Measurements from ENCODE around the gene RORB. TPM values are rescaled to one million over a fixed set of nuclear protein-coding genes. Genes with fewer than 3 reads are reported as not detected.

RORB gene
- total RNA-seq, 2 donors from 2014 or later, result 0.78 to 1.3 TPM

DNA sequence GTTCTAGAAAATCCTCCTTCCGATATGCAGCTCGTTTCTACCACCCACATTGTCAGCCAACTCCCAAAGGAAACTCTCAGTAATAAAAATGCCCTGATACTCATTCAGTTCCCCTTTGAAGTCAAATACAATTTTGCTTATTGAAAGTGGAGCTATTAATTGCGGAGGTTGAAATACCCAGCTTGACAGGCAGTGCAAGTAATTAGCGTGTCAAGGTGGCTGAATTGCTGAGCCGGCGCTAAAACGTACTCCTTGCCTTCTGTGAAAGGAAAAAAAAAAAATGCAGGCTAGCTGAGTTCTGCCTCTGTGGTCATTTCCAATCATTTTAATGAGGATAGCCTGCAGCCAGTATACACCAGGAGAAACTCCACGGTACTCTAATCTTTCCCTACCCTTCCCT lies 165.5 kb downstream of the RORB start:
- ATAC-seq, result no peak
- H3K4me3 ChIP-seq, result no peak overlapping the region
- H3K9me3 ChIP-seq, result no peaks in the 10 kb centered on the region
- no peaks in the 10 kb centered on the region for H3K36me3 ChIP-seq (replicated peaks in 1 of 2; ENCODE audit: insufficient read depth in 1 of 2, low read depth in 2 of 2)
- 61 to 70% methylated on average over 8 of the region's 8 CpGs for WGBS, 2 donors
- no peak for DNase-seq
- no peaks in the 10 kb centered on the region for H3K4me1 ChIP-seq
- intact Hi-C loops (cut with DNase I), result no loop called here
- no peak for TF ChIP-seq POLR2A (IDR thresholded peaks at IDR 0.05)
- TF ChIP-seq, protein P1, sequence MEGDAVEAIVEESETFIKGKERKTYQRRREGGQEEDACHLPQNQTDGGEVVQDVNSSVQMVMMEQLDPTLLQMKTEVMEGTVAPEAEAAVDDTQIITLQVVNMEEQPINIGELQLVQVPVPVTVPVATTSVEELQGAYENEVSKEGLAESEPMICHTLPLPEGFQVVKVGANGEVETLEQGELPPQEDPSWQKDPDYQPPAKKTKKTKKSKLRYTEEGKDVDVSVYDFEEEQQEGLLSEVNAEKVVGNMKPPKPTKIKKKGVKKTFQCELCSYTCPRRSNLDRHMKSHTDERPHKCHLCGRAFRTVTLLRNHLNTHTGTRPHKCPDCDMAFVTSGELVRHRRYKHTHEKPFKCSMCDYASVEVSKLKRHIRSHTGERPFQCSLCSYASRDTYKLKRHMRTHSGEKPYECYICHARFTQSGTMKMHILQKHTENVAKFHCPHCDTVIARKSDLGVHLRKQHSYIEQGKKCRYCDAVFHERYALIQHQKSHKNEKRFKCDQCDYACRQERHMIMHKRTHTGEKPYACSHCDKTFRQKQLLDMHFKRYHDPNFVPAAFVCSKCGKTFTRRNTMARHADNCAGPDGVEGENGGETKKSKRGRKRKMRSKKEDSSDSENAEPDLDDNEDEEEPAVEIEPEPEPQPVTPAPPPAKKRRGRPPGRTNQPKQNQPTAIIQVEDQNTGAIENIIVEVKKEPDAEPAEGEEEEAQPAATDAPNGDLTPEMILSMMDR (IDR thresholded peaks at IDR 0.05), result no peak
- H3K27me3 ChIP-seq, result no peaks in the 10 kb centered on the region
- no peak overlapping the region for H3K27ac ChIP-seq

DNA sequence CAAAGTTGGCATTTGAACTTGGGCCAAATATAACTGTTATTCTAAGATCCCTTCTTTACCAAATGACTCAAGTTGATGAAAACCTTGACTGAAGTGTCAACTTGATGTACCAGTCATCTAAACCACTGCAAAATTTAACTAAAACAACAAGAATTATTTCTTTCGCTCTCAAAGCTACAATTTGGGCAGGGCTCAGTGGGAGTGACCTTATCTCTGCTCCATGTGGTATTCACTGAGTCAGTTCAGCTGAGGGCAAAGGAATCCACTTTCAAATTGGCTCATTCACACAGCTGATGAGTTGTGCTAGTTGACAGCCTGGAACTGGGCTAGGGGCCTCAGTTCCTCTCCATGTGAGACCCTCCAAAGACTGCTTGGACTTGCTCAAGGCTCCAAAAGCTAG lies 166.3 kb downstream of the RORB start:
- TF ChIP-seq, protein P1 (IDR thresholded peaks at IDR 0.05), result no peak
- no peak for TF ChIP-seq POLR2A (IDR thresholded peaks at IDR 0.05)
- Histone ChIP-seq H3K4me1 (no peaks in the 10 kb centered on the region), H3K9me3 (no peaks in the 10 kb centered on the region), H3K27me3 (no peaks in the 10 kb centered on the region), H3K36me3 (replicated peaks in 1 of 2; ENCODE audit: insufficient read depth in 1 of 2, low read depth in 2 of 2) (no peaks in the 10 kb centered on the region), H3K27ac (no peak overlapping the region), H3K4me3 (no peak overlapping the region)
- ATAC-seq, result no peak
- intact Hi-C loops (cut with DNase I), result no loop called here
- no peak for DNase-seq
- 72 to 81% methylated on average over 1 of the region's 1 CpG for WGBS, 2 donors

GRCh38 chr9:74666625-74667316 lies 169.6 kb downstream of the RORB start:
- H3K36me3 ChIP-seq (replicated peaks in 1 of 2; ENCODE audit: insufficient read depth in 1 of 2, low read depth in 2 of 2), result no peaks in the 10 kb centered on the region
- 53 to 64% methylated on average over 4 of the region's 4 CpGs for WGBS, 2 donors
- intact Hi-C loops (cut with DNase I), result no loop called here
- H3K9me3 ChIP-seq, result no peaks in the 10 kb centered on the region
- H3K4me1 ChIP-seq, result no peaks in the 10 kb centered on the region
- peak in 1 of 4 donors; percentile 2 for DNase-seq
- H3K27ac ChIP-seq, result no peak overlapping the region
- ATAC-seq, result no peak
- H3K27me3 ChIP-seq, result no peaks in the 10 kb centered on the region
- TF ChIP-seq, protein P1 (IDR thresholded peaks at IDR 0.05), result no peak
- TF ChIP-seq POLR2A (IDR thresholded peaks at IDR 0.05), result no peak
- H3K4me3 ChIP-seq, result no peak overlapping the region

DNA sequence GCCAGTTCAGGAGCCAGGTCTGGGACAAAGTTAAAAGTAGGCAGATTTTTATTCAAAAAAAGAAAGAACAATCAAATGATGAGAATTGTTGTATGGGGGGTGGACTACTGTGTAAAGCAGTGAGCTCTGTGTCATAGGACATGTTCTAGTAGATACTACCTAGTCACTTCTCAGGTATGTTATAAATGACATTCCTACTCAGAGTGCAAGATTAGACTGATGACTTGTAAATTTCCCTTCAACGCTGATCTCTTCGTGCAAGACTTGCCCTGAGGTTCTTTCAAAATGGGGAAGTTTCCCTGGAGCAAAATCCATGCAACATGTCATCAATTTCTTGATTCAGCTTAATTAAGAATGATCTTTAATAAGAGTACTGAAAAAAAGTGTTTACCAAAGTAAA lies 175.1 kb downstream of the RORB start:
- ATAC-seq (no peak), DNase-seq (no peak)
- H3K4me1 ChIP-seq, result no peaks in the 10 kb centered on the region
- intact Hi-C loops (cut with DNase I), result no loop called here
- 45 to 59% methylated on average over 2 of the region's 2 CpGs for WGBS, 2 donors
- H3K9me3 ChIP-seq, result no peaks in the 10 kb centered on the region
- H3K27ac ChIP-seq, result no peak overlapping the region
- H3K36me3 ChIP-seq (replicated peaks in 1 of 2; ENCODE audit: insufficient read depth in 1 of 2, low read depth in 2 of 2), result no peaks in the 10 kb centered on the region
- no peak overlapping the region for H3K4me3 ChIP-seq
- TF ChIP-seq, protein P1 (IDR thresholded peaks at IDR 0.05), result no peak
- TF ChIP-seq POLR2A (IDR thresholded peaks at IDR 0.05), result no peak
- H3K27me3 ChIP-seq, result no peaks in the 10 kb centered on the region

- DNase-seq (no peak), ATAC-seq (no peak)
- Histone ChIP-seq H3K27ac (no peak overlapping the region), H3K36me3 (replicated peaks in 1 of 2; ENCODE audit: insufficient read depth in 1 of 2, low read depth in 2 of 2) (no peaks in the 10 kb centered on the region), H3K9me3 (no peaks in the 10 kb centered on the region), H3K27me3 (no peaks in the 10 kb centered on the region), H3K4me3 (no peak overlapping the region), H3K4me1 (no peaks in the 10 kb centered on the region)
- WGBS, 2 donors, result 67 to 79% methylated on average over 6 of the region's 6 CpGs
- intact Hi-C loops (cut with DNase I), result no loop called here
- no peak for TF ChIP-seq POLR2A (IDR thresholded peaks at IDR 0.05)
- TF ChIP-seq, protein P1 (IDR thresholded peaks at IDR 0.05), result no peak
These were observed 176.9 kb downstream of the RORB start for GRCh38 chr9:74674077-74674476.

All from body of pancreas (tissue), 4 donors.